GM21723 (cell line): Measurements from ENCODE around the gene CKB.

Experiments used
- ATAC-seq: cut with Tn5 transposase; IDR thresholded peaks from one replicate; pipeline ENCODE4 v1.9.1; 2021; ENCODE audit warnings: mild to moderate bottlenecking, moderate library complexity; ENCODE audit not compliant: unreplicated experiment

CKB gene

GRCh38 chr14:103550451-103551337 is 28.1 kb upstream of the CKB start:
- no peak for ATAC-seq

- no peak for ATAC-seq
These were observed 27.0 kb upstream of the CKB start for GRCh38 chr14:103549361-103550311.

GRCh38 chr14:103548463-103549351 is 26.1 kb upstream of the CKB start:
- no peak for ATAC-seq

- no peak for ATAC-seq
These were observed 25.4 kb upstream of the CKB start for GRCh38 chr14:103547941-103548462.

GRCh38 chr14:103547455-103547940 is 24.9 kb upstream of the CKB start:
- no peak for ATAC-seq

- ATAC-seq = no peak
These were observed 24.2 kb upstream of the CKB start for GRCh38 chr14:103546652-103547454.

- ATAC-seq = no peak
These were observed 23.5 kb upstream of the CKB start for GRCh38 chr14:103545915-103546651.

- ATAC-seq = no peak
These were observed 22.7 kb upstream of the CKB start for GRCh38 chr14:103545219-103545914.

GRCh38 chr14:103544388-103545218 is 22.0 kb upstream of the CKB start:
- no peak for ATAC-seq

- ATAC-seq = no peak
These were observed 21.2 kb upstream of the CKB start for GRCh38 chr14:103543721-103544387.

GRCh38 chr14:103543140-103543539 is 20.5 kb upstream of the CKB start:
- ATAC-seq = no peak

- ATAC-seq = no peak
These were observed 20.0 kb upstream of the CKB start for GRCh38 chr14:103542605-103543088.

- ATAC-seq = no peak
These were observed 19.3 kb upstream of the CKB start for GRCh38 chr14:103541709-103542604.

GRCh38 chr14:103540821-103541708 is 18.4 kb upstream of the CKB start:
- ATAC-seq = no peak
